ENCODE data around the gene FBLN1.

DNA sequence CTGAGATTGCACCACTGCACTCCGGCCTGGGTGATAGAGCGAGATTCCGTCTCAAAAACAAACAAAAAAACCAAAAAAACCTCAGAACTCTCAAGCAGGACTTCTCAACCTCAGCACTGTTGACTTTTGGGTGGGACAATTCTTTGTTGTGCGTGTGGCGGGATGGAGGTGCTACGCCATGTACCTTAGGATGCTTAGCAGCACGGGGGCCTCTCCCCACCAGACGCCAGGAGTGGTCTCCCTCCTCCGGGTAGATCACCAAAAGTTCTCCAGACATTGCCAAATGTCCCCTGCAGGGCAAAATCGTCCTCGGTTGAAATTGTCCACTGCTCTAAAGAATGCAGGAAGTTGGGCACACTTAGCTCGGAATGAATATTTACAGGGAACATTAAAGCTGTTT, 142.0 kb downstream of the FBLN1 start:
- TF ChIP-seq SPEN (CRISPR knock-in tag; IDR thresholded peaks at IDR 0.05; ENCODE audit: low read depth) (no peak), EZH2 (conservative IDR thresholded peaks at IDR 0.05; ENCODE audit: low read depth, low read length) (no peak), POLR2AphosphoS5 (IDR thresholded peaks at IDR 0.05; ENCODE audit: low read depth, low read length) (no peak)
- TF ChIP-seq, protein P1, sequence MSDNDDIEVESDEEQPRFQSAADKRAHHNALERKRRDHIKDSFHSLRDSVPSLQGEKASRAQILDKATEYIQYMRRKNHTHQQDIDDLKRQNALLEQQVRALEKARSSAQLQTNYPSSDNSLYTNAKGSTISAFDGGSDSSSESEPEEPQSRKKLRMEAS (IDR thresholded peaks at IDR 0.05): no peak
- TF ChIP-seq, protein P2, sequence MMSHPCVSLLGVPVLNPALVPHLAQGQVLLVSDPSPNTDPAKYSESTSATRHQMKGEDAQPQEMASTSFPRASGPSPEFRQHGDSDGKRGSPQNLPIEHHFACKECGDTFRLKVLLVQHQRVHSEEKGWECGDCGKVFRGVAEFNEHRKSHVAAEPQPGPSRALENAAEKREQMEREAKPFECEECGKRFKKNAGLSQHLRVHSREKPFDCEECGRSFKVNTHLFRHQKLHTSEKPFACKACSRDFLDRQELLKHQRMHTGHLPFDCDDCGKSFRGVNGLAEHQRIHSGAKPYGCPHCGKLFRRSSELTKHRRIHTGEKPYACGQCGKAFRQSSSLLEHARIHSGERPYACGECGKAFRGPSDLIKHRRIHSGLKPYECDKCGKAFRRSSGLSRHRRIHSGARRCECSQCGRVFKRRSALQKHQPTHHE (CRISPR knock-in tag; IDR thresholded peaks at IDR 0.05; ENCODE audit: borderline replicate concordance): no peak

All from HepG2 (cell line).